H1 (cell line): ENCODE results near the gene ADPGK. TPM values are rescaled to one million over a fixed set of nuclear protein-coding genes. Genes with fewer than 3 reads are reported as not detected.

Experiments
- CTCF ChIA-PET: fragments of 300-600 bp; sonication (Branson Sonifier 250); formaldehyde crosslinking; loops from one replicate; lab custom pipeline; 2021; ENCODE audit not compliant: partially characterized antibody; lab: Charles Lee
- POLR2A ChIA-PET: fragments of 300-600 bp; sonication (Branson Sonifier 250); formaldehyde crosslinking; loops from one replicate; lab custom pipeline; 2021; ENCODE audit warnings: inconsistent platforms; ENCODE audit not compliant: partially characterized antibody; lab: Charles Lee
- DNase-seq, 2 experiments: peaks; one replicate each; pipeline versions ENCODE4 v3.0.0 to v3.0.0-alpha.2; 2010 to 2022; ENCODE audit warnings: low spot score in 2 of 2, low read depth in 1 of 2, mixed read lengths in 1 of 2
- FAIRE-seq: peaks from 2 replicates; lab custom pipeline; 2011; peaks lifted over from hg19 to GRCh38; lab: Jason Lieb, UNC
- H2AFZ ChIP-seq: 2 replicates; pipeline ENCODE4 v1.8.1; 2012; ENCODE audit warnings: low read length, inconsistent platforms
- H2AK5ac ChIP-seq: 2 replicates; pipeline ENCODE4 v1.6.1; 2013; ENCODE audit warnings: low read depth, low read length
- H2BK120ac ChIP-seq: replicated peaks from 2 replicates; pipeline ENCODE3; 2013; ENCODE audit warnings: low read depth, low read length, inconsistent platforms
- H2BK12ac ChIP-seq: 2 replicates; pipeline ENCODE4 v1.6.1; 2013; ENCODE audit warnings: low read depth, low read length
- H2BK15ac ChIP-seq: 2 replicates; pipeline ENCODE4 v1.6.1; 2013; ENCODE audit warnings: low read length
- H2BK20ac ChIP-seq: 2 replicates; pipeline ENCODE4 v1.6.1; 2013; ENCODE audit warnings: low read length
- H2BK5ac ChIP-seq: 2 replicates; pipeline ENCODE4 v1.6.1; 2013; ENCODE audit warnings: low read depth, low read length
- H3K14ac ChIP-seq: 2 replicates; pipeline ENCODE4 v1.6.1; 2013; ENCODE audit warnings: inconsistent platforms; ENCODE audit not compliant: insufficient read length
- H3K18ac ChIP-seq: 2 replicates; pipeline ENCODE4 v1.6.1; 2013; ENCODE audit warnings: low read length; ENCODE audit errors: extremely low read depth
- H3K23ac ChIP-seq: 2 replicates; pipeline ENCODE4 v1.6.1; 2013; ENCODE audit warnings: inconsistent platforms; ENCODE audit not compliant: insufficient read length
- H3K23me2 ChIP-seq: 2 replicates; pipeline ENCODE4 v1.6.1; 2013; ENCODE audit warnings: low read depth, low read length
- H3K27ac ChIP-seq: 2 replicates; pipeline ENCODE4 v1.6.1; 2011; ENCODE audit warnings: low read depth, low read length, inconsistent platforms
- H3K27me3 ChIP-seq, 4 experiments: replicated peaks in 1 of 4; 1 replicate in 1 of 4; 2 replicates in 3 of 4; pipeline versions ENCODE4 v1.6.1 to v1.8.1; 2011 to 2013; ENCODE audit warnings: low read length in 3 of 4, mild to moderate bottlenecking in 3 of 4, inconsistent platforms in 2 of 4, mixed read lengths in 2 of 4, moderate library complexity in 1 of 4; ENCODE audit not compliant: control insufficient read depth in 3 of 4, insufficient read depth in 3 of 4; ENCODE audit errors: extremely low read depth in 1 of 4
- H3K36me3 ChIP-seq, 4 experiments: 2 replicates each; pipeline versions ENCODE4 v1.6.1 to v1.8.1; 2011 to 2013; ENCODE audit warnings: mild to moderate bottlenecking in 4 of 4, low read length in 3 of 4, moderate library complexity in 2 of 4, control low read depth in 1 of 4, inconsistent platforms in 1 of 4; ENCODE audit not compliant: insufficient read depth in 4 of 4, control insufficient read depth in 2 of 4
- H3K4ac ChIP-seq: replicated peaks from 2 replicates; pipeline ENCODE3; 2013; ENCODE audit warnings: low read length, low read depth, mixed read lengths, inconsistent platforms; ENCODE audit not compliant: insufficient read length
- H3K4me1 ChIP-seq, 4 experiments: replicated peaks in 1 of 4; 1 replicate in 1 of 4; 2 replicates in 3 of 4; pipeline versions ENCODE4 v1.6.1 to v1.8.1; 2011 to 2013; ENCODE audit warnings: low read length in 3 of 4, inconsistent platforms in 2 of 4, mixed read lengths in 1 of 4; ENCODE audit not compliant: insufficient read depth in 4 of 4, control insufficient read depth in 3 of 4
- H3K4me2 ChIP-seq, 2 experiments: 2 replicates each; pipeline versions ENCODE4 v1.6.1 to v1.8.1; 2011 to 2013; ENCODE audit warnings: low read depth in 2 of 2, low read length in 2 of 2, control low read depth in 1 of 2, inconsistent platforms in 1 of 2, mild to moderate bottlenecking in 1 of 2; ENCODE audit not compliant: insufficient read depth in 1 of 2
- H3K4me3 ChIP-seq, 4 experiments: fragments of 200-600, 300-600 bp in 1 of 4; sonication (generic), shearing (Covaris generic), sonication (Bioruptor Twin) in 1 of 4; 2 replicates each; pipeline versions ENCODE4 v1.5.1 to v1.8.1; 2011 to 2016; ENCODE audit warnings: low read length in 4 of 4, low read depth in 3 of 4, control low read depth in 2 of 4, inconsistent platforms in 2 of 4, mild to moderate bottlenecking in 2 of 4, mixed read lengths in 1 of 4, moderate library complexity in 1 of 4; ENCODE audit not compliant: insufficient read depth in 2 of 4; ENCODE audit errors: extremely low read depth in 1 of 4
- H3K56ac ChIP-seq: replicated peaks from 2 replicates; pipeline ENCODE3; 2013; ENCODE audit warnings: low read depth, mild to moderate bottlenecking, mixed read lengths, low read length, inconsistent platforms; ENCODE audit not compliant: insufficient read length
- H3K79me1 ChIP-seq: 2 replicates; pipeline ENCODE4 v1.6.1; 2013; ENCODE audit warnings: low read depth, low read length, control low read depth
- H3K79me2 ChIP-seq, 2 experiments: 2 replicates each; pipeline versions ENCODE4 v1.6.1 to v1.8.1; 2012 to 2013; ENCODE audit warnings: low read length in 2 of 2, mild to moderate bottlenecking in 2 of 2, inconsistent platforms in 1 of 2; ENCODE audit not compliant: insufficient read depth in 2 of 2, control insufficient read depth in 1 of 2
- H3K9ac ChIP-seq, 4 experiments: replicated peaks in 1 of 4; 1 replicate in 1 of 4; 2 replicates in 3 of 4; pipeline versions ENCODE4 v1.6.1 to v1.8.1; 2011 to 2013; ENCODE audit warnings: low read depth in 3 of 4, low read length in 3 of 4, control low read depth in 2 of 4, mild to moderate bottlenecking in 2 of 4, moderate library complexity in 2 of 4, inconsistent platforms in 1 of 4; ENCODE audit errors: extremely low read depth in 1 of 4
- H3K9me3 ChIP-seq, 2 experiments: 2 replicates each; pipeline versions ENCODE4 v1.6.1 to v1.8.1; 2012 to 2013; ENCODE audit warnings: mild to moderate bottlenecking in 2 of 2, moderate library complexity in 2 of 2, control low read depth in 1 of 2, inconsistent platforms in 1 of 2, low read depth in 1 of 2, low read length in 1 of 2, mixed read lengths in 1 of 2; ENCODE audit not compliant: insufficient read depth in 2 of 2
- H4K20me1 ChIP-seq, 2 experiments: replicated peaks in 1 of 2; 2 replicates each; pipeline versions ENCODE3 to v1.8.1; 2011 to 2013; ENCODE audit warnings: inconsistent platforms in 2 of 2, low read length in 2 of 2, mild to moderate bottlenecking in 1 of 2; ENCODE audit not compliant: insufficient read depth in 2 of 2, control insufficient read depth in 1 of 2
- H4K5ac ChIP-seq: 2 replicates; pipeline ENCODE4 v1.6.1; 2013; ENCODE audit warnings: low read length, low read depth, mixed read lengths, inconsistent platforms; ENCODE audit not compliant: insufficient read length
- H4K8ac ChIP-seq: 2 replicates; pipeline ENCODE4 v1.8.0; 2013; ENCODE audit warnings: mild to moderate bottlenecking, moderate library complexity, low read length, inconsistent platforms; ENCODE audit not compliant: insufficient read depth; ENCODE audit errors: extremely low read depth
- H4K91ac ChIP-seq: replicated peaks from 2 replicates; pipeline ENCODE3; 2013; ENCODE audit warnings: low read length, mixed read lengths, inconsistent platforms; ENCODE audit not compliant: insufficient read length
- KDM1A ChIP-seq: fragments of 200-600, 300-600 bp; sonication (generic); IDR thresholded peaks from 2 replicates; pipeline ENCODE4 v1.7.1; 2016; ENCODE audit warnings: mild to moderate bottlenecking, low read length, borderline replicate concordance
- KDM5A ChIP-seq: fragments of 200-600 bp; IDR thresholded peaks from 2 replicates; pipeline ENCODE4 v1.7.1; 2012; ENCODE audit warnings: mild to moderate bottlenecking, low read length, inconsistent platforms, mixed read lengths
- MAFK ChIP-seq: IDR thresholded peaks from 2 replicates; pipeline ENCODE4 v1.6.1; 2012; ENCODE audit warnings: low read depth, mild to moderate bottlenecking, improper control_type of control experiment, low read length
- POLR2AphosphoS5 ChIP-seq: IDR thresholded peaks from 2 replicates; pipeline ENCODE4 v1.6.1; 2011; ENCODE audit warnings: low read depth, low read length
- WGBS, 2 experiments: shearing (Covaris generic) in 1 of 2; methylation state at CpG; one replicate each; pipeline versions ENCODE4 v1.1.6 to v1.1.7; 2013 to 2015; ENCODE audit warnings: low lambda C conversion rate in 2 of 2, mixed read lengths in 2 of 2, inconsistent platforms in 1 of 2, low coverage in 1 of 2, missing lambda C conversion rate in 1 of 2; ENCODE audit not compliant: insufficient replicate concordance in 2 of 2, insufficient coverage in 1 of 2, insufficient read length in 1 of 2; ENCODE audit errors: extremely low coverage in 1 of 2, missing lambda C conversion rate in 1 of 2; 5-methylcytosine and 5-hydroxymethylcytosine counted together
- polyA plus RNA-seq, 7 experiments: library from polyadenylated mRNA; depleted of rRNA in 3 of 7; stranded (reverse) in 5 of 7; unstranded in 2 of 7; fragments of >200 nt in 5 of 7; fragments of 200-250 nt in 2 of 7; gene quantifications; 1 replicate in 5 of 7; 2 replicates in 1 of 7; 4 replicates in 1 of 7; pipeline versions ENCODE4 v1.2.1 to v1.2.3, GENCODE V29; 2011 to 2013; ENCODE audit warnings: missing spikeins in 2 of 7, mixed read lengths in 2 of 7
- total RNA-seq: library from RNA; stranded (reverse); fragmentation: NEBNext Ultra II Directional; extraction: Animal tissue kit (Norgen Biotek cat#: 25700); gene quantifications from 2 replicates; pipeline ENCODE4 v1.2.1, GENCODE V29; 2021

The ADPGK gene
- total and polyA plus RNA-seq, 2 of the 8 experiments (the other 6 are each of a cell fraction or from before 2014, with no cell fraction given) = 32.2 to 38.2 TPM

- H3K4me3 ChIP-seq = no peak overlapping the region
- no peak overlapping the region for H2AK5ac ChIP-seq
- peaks cover 8 to 37% (median 29%) of the 10 kb centered on the region in 4 experiments for H3K36me3 ChIP-seq
- no peak overlapping the region for H3K4ac ChIP-seq
- no peaks in the 10 kb centered on the region for H3K79me1 ChIP-seq
- H4K5ac ChIP-seq = no peak overlapping the region
- H3K9me3 ChIP-seq = no peaks in the 10 kb centered on the region
- whole genome bisulfite sequencing, 2 experiments = 89% methylated on average over 6 of the region's 6 CpGs; no CpG with 5 or more reads in 1 of the 2 experiments
- H3K14ac ChIP-seq = no peak overlapping the region
- POLR2A ChIA-PET = interaction anchor here (1.4 kb wide), 1 partner anchor 18 kb away, joined by 3 read pairs; no protein-coding TSS in a partner anchor
- no peak overlapping the region for H2BK20ac ChIP-seq
- H2BK120ac ChIP-seq = no peak overlapping the region
- H2BK5ac ChIP-seq = no peak overlapping the region
- no peak overlapping the region for H2AFZ ChIP-seq
- no peak overlapping the region for H3K4me2 ChIP-seq
- FAIRE-seq (no peak), DNase-seq (no peak)
- H4K91ac ChIP-seq = no peak overlapping the region
- CTCF ChIA-PET = no interaction called here
- no peak overlapping the region for H3K27ac ChIP-seq
- H3K56ac ChIP-seq = no peak overlapping the region
- no peak overlapping the region for H3K9ac ChIP-seq
- no peak overlapping the region for H2BK15ac ChIP-seq
- no peak overlapping the region for H2BK12ac ChIP-seq
- H3K23ac ChIP-seq = no peak overlapping the region
- H3K79me2 ChIP-seq = no peaks in the 10 kb centered on the region
- H3K27me3 ChIP-seq = no peaks in the 10 kb centered on the region
- no peaks in the 10 kb centered on the region for H3K4me1 ChIP-seq
- H4K8ac ChIP-seq = no peak overlapping the region
- no peaks in the 10 kb centered on the region for H3K23me2 ChIP-seq
- TF ChIP-seq POLR2AphosphoS5 = no peak
- TF ChIP-seq KDM5A = no peak
- TF ChIP-seq KDM1A = no peak
- no peak for TF ChIP-seq MAFK
- TF ChIP-seq, all 59 proteins: peak for 0
- H3K18ac ChIP-seq = no peak overlapping the region
- peaks cover 0 to 3% of the 10 kb centered on the region in 2 experiments for H4K20me1 ChIP-seq
Measured at GRCh38 chr15:72754096-72754495, 29.5 kb downstream of the ADPGK start.
